WTC11 (cell line): ENCODE results near the gene TSACC. TPM values are rescaled to one million over a fixed set of nuclear protein-coding genes. Genes with fewer than 3 reads are reported as not detected.

Experiments used
- ATAC-seq: fragments of 200-7000 bp; cut with Tn5 transposase; 2 replicates; pipeline ENCODE4 v1.10.0; 2021; ENCODE audit warnings: mild to moderate bottlenecking, moderate library complexity
- CTCF ChIA-PET: fragments of 300-600 bp; sonication (Branson Sonifier 250); formaldehyde crosslinking; loops from one replicate; lab custom pipeline; 2021; ENCODE audit warnings: antibody characterized with exemption; lab: Charles Lee
- POLR2A ChIA-PET: fragments of 350-600 bp; sonication (Branson Sonifier 250); formaldehyde crosslinking; loops from one replicate; lab custom pipeline; 2021; ENCODE audit warnings: antibody characterized with exemption; lab: Charles Lee
- DNase-seq: peaks from one replicate; pipeline ENCODE4 v3.0.0; 2021; ENCODE audit warnings: low spot score
- H3K27ac Mint-ChIP-seq: 2 replicates; pipeline ENCODE4 v1.8.0; 2021; ENCODE audit warnings: mixed read lengths
- H3K27me3 Mint-ChIP-seq: 2 replicates; pipeline ENCODE4 v1.8.0; 2021; ENCODE audit warnings: low read depth, mild to moderate bottlenecking, moderate library complexity, mixed read lengths
- H3K36me3 Mint-ChIP-seq: 2 replicates; pipeline ENCODE4 v1.8.0; 2021; ENCODE audit warnings: mixed read lengths
- H3K4me1 Mint-ChIP-seq: 2 replicates; pipeline ENCODE4 v1.8.0; 2022; ENCODE audit warnings: mixed read lengths
- H3K4me3 Mint-ChIP-seq: 2 replicates; pipeline ENCODE4 v1.8.0; 2021; ENCODE audit warnings: mild to moderate bottlenecking, moderate library complexity, mixed read lengths
- H3K9me3 Mint-ChIP-seq: 2 replicates; pipeline ENCODE4 v1.8.0; 2021; ENCODE audit warnings: mixed read lengths
- ATF2 ChIP-seq: sonication (generic); formaldehyde crosslinking; IDR thresholded peaks from 2 replicates; pipeline ENCODE4 v1.8.1; 2022; ENCODE audit warnings: low read depth, missing genetic modification reagents, borderline replicate concordance
- CBFB ChIP-seq: sonication (generic); formaldehyde crosslinking; IDR thresholded peaks from 2 replicates; pipeline ENCODE4 v1.8.1; 2022; ENCODE audit warnings: mild to moderate bottlenecking, low read depth, missing genetic modification reagents
- E2F1 ChIP-seq: sonication (generic); formaldehyde crosslinking; IDR thresholded peaks from 2 replicates; pipeline ENCODE4 v1.8.0; 2022; ENCODE audit warnings: mild to moderate bottlenecking, missing genetic modification reagents
- EMX1 ChIP-seq: fragments of 250-450 bp; sonication (Bioruptor Pico); IDR thresholded peaks from 2 replicates; pipeline ENCODE4 v1.8.0; 2021; ENCODE audit warnings: mild to moderate bottlenecking
- JUN ChIP-seq: sonication (generic); formaldehyde crosslinking; IDR thresholded peaks from 2 replicates; pipeline ENCODE4 v1.8.0; 2023; ENCODE audit warnings: mild to moderate bottlenecking, missing genetic modification reagents
- NFYB ChIP-seq: sonication (generic); formaldehyde crosslinking; conservative IDR thresholded peaks from 2 replicates; pipeline ENCODE4 v1.8.0; 2022; ENCODE audit warnings: low read depth, missing genetic modification reagents
- OVOL2 ChIP-seq: fragments of 250-450 bp; sonication (Bioruptor Pico); IDR thresholded peaks from 2 replicates; pipeline ENCODE4 v1.9.0; 2021; ENCODE audit warnings: mild to moderate bottlenecking, borderline replicate concordance
- PRDM15 ChIP-seq: sonication (generic); formaldehyde crosslinking; IDR thresholded peaks from 2 replicates; pipeline ENCODE4 v1.8.0; 2022; ENCODE audit warnings: missing genetic modification reagents
- RORB ChIP-seq: fragments of 250-450 bp; sonication (Bioruptor Pico); IDR thresholded peaks from 2 replicates; pipeline ENCODE4 v1.9.0; 2021; ENCODE audit warnings: mild to moderate bottlenecking
- SMAD3 ChIP-seq: sonication (generic); formaldehyde crosslinking; IDR thresholded peaks from 2 replicates; pipeline ENCODE4 v1.8.0; 2022; ENCODE audit warnings: missing genetic modification reagents, mild to moderate bottlenecking, borderline replicate concordance
- TEAD4 ChIP-seq: sonication (generic); formaldehyde crosslinking; IDR thresholded peaks from 2 replicates; pipeline ENCODE4 v1.8.0; 2022; ENCODE audit warnings: mild to moderate bottlenecking, missing genetic modification reagents
- TP53 ChIP-seq: sonication (generic); formaldehyde crosslinking; IDR thresholded peaks from 2 replicates; pipeline ENCODE4 v1.8.1; 2023; ENCODE audit warnings: mild to moderate bottlenecking, missing genetic modification reagents
- ZBTB21 ChIP-seq: sonication (generic); formaldehyde crosslinking; IDR thresholded peaks from 2 replicates; pipeline ENCODE4 v1.8.1; 2023; ENCODE audit warnings: mild to moderate bottlenecking, missing genetic modification reagents, borderline replicate concordance
- ZNF423 ChIP-seq: fragments of 250-450 bp; sonication (Bioruptor Pico); IDR thresholded peaks from 2 replicates; pipeline ENCODE4 v2.1.2; 2022; ENCODE audit warnings: mild to moderate bottlenecking, moderate library complexity
- total RNA-seq: library from RNA; stranded (reverse); gene quantifications from 3 replicates; pipeline ENCODE4 v1.2.3, GENCODE V29; 2021
- TF ChIP-seq, protein P1 (sequence below): fragments of 250-450 bp; sonication (Bioruptor Pico); IDR thresholded peaks from 2 replicates; pipeline ENCODE4 v1.8.0; 2021; ENCODE audit warnings: mild to moderate bottlenecking
- TF ChIP-seq, protein P2 (sequence below): sonication (generic); formaldehyde crosslinking; IDR thresholded peaks from 2 replicates; pipeline ENCODE4 v1.8.1; 2023; ENCODE audit warnings: mild to moderate bottlenecking, moderate library complexity, missing genetic modification reagents
- TF ChIP-seq, protein P3 (sequence below): sonication (generic); formaldehyde crosslinking; IDR thresholded peaks from 2 replicates; pipeline ENCODE4 v1.8.1; 2023; ENCODE audit warnings: mild to moderate bottlenecking, missing genetic modification reagents, moderate library complexity

TSACC gene
- total RNA-seq, 1 experiment from 2014 or later, result 1.8 TPM

- H3K36me3 Mint-ChIP-seq, result no peaks in the 10 kb centered on the region
- ATAC-seq, result no peak
- peaks cover 58% of the 10 kb centered on the region for H3K27me3 Mint-ChIP-seq
- CTCF ChIA-PET, result interaction anchor here (0.9 to 10.7 kb wide), 12 partner anchors 11 to 229 kb away, joined by 3 to 401 read pairs (median 6); partner anchors contain the start of genes MEF2D and RHBG
- DNase-seq, result peak; percentile 46
- no peak for TF ChIP-seq TP53 (CRISPR knock-in tag)
- TF ChIP-seq ZNF423 (CRISPR knock-in tag), result peak; percentile 36; the same call in 1 of the 2 replicates
- TF ChIP-seq, protein P1, sequence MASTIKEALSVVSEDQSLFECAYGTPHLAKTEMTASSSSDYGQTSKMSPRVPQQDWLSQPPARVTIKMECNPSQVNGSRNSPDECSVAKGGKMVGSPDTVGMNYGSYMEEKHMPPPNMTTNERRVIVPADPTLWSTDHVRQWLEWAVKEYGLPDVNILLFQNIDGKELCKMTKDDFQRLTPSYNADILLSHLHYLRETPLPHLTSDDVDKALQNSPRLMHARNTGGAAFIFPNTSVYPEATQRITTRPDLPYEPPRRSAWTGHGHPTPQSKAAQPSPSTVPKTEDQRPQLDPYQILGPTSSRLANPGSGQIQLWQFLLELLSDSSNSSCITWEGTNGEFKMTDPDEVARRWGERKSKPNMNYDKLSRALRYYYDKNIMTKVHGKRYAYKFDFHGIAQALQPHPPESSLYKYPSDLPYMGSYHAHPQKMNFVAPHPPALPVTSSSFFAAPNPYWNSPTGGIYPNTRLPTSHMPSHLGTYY (CRISPR knock-in tag), result no peak
- H3K27ac Mint-ChIP-seq, result no peak overlapping the region
- no peaks in the 10 kb centered on the region for H3K9me3 Mint-ChIP-seq
- peaks cover 53% of the 10 kb centered on the region for H3K4me1 Mint-ChIP-seq
- POLR2A ChIA-PET, result no interaction called here
- no peak overlapping the region for H3K4me3 Mint-ChIP-seq
Observed at GRCh38 chr1:156390469-156391365, 52.4 kb downstream of the TSACC start.

GRCh38 chr1:156391366-156391677 lies 53.0 kb downstream of the TSACC start:
- no peak for TF ChIP-seq NFYB
- no peak for TF ChIP-seq EMX1
- no peak for TF ChIP-seq E2F1 (CRISPR knock-in tag)
- no peak for TF ChIP-seq TEAD4 (CRISPR knock-in tag)
- TF ChIP-seq SMAD3, result no peak
- TF ChIP-seq OVOL2, result no peak
- TF ChIP-seq, protein P2, sequence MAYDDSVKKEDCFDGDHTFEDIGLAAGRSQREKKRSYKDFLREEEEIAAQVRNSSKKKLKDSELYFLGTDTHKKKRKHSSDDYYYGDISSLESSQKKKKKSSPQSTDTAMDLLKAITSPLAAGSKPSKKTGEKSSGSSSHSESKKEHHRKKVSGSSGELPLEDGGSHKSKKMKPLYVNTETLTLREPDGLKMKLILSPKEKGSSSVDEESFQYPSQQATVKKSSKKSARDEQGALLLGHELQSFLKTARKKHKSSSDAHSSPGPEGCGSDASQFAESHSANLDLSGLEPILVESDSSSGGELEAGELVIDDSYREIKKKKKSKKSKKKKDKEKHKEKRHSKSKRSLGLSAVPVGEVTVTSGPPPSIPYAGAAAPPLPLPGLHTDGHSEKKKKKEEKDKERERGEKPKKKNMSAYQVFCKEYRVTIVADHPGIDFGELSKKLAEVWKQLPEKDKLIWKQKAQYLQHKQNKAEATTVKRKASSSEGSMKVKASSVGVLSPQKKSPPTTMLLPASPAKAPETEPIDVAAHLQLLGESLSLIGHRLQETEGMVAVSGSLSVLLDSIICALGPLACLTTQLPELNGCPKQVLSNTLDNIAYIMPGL (CRISPR knock-in tag), result no peak
- TF ChIP-seq, protein P3, sequence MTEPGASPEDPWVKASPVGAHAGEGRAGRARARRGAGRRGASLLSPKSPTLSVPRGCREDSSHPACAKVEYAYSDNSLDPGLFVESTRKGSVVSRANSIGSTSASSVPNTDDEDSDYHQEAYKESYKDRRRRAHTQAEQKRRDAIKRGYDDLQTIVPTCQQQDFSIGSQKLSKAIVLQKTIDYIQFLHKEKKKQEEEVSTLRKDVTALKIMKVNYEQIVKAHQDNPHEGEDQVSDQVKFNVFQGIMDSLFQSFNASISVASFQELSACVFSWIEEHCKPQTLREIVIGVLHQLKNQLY (CRISPR knock-in tag), result no peak
- no peak for TF ChIP-seq ATF2 (CRISPR knock-in tag)
- no peak for TF ChIP-seq ZBTB21 (CRISPR knock-in tag)
- no peak for TF ChIP-seq RORB (CRISPR knock-in tag)
- Mint-ChIP-seq H3K27me3 (peaks cover 52% of the 10 kb centered on the region), H3K36me3 (no peaks in the 10 kb centered on the region), H3K4me1 (peaks cover 47% of the 10 kb centered on the region), H3K9me3 (no peaks in the 10 kb centered on the region), H3K27ac (no peak overlapping the region), H3K4me3 (no peak overlapping the region)
- ATAC-seq (no peak), DNase-seq (no peak)
- ChIA-PET POLR2A (no interaction called here), CTCF (interaction anchor here (1.3 to 9.8 kb wide), 4 partner anchors 14 to 54 kb away, joined by 3 to 252 read pairs (median 6); partner anchors contain the start of gene RHBG)

- Mint-ChIP-seq H3K36me3 (no peaks in the 10 kb centered on the region), H3K27ac (no peak overlapping the region), H3K9me3 (no peaks in the 10 kb centered on the region), H3K4me1 (peaks cover 47% of the 10 kb centered on the region), H3K27me3 (peaks cover 48% of the 10 kb centered on the region), H3K4me3 (no peak overlapping the region)
- CTCF ChIA-PET, result interaction anchor here (0.6 to 1.5 kb wide), 7 partner anchors 14 to 89 kb away, joined by 3 to 9 read pairs (median 3); partner anchors contain the start of gene RHBG
- ATAC-seq (no peak), DNase-seq (no peak)
- POLR2A ChIA-PET, result no interaction called here
- no peak for TF ChIP-seq PRDM15 (CRISPR knock-in tag)
- TF ChIP-seq ZNF423 (CRISPR knock-in tag), result no peak
- no peak for TF ChIP-seq CBFB (CRISPR knock-in tag)
- TF ChIP-seq, protein P1 (CRISPR knock-in tag), result no peak
- TF ChIP-seq JUN (CRISPR knock-in tag), result no peak
Observed at GRCh38 chr1:156391701-156392100, 53.4 kb downstream of the TSACC start.
